ENCODE results near the gene GADL1.

The GADL1 gene

GRCh38 chr3:30719536-30719935, 174.9 kb downstream of the GADL1 start:
- no peak for DNase-seq

DNA sequence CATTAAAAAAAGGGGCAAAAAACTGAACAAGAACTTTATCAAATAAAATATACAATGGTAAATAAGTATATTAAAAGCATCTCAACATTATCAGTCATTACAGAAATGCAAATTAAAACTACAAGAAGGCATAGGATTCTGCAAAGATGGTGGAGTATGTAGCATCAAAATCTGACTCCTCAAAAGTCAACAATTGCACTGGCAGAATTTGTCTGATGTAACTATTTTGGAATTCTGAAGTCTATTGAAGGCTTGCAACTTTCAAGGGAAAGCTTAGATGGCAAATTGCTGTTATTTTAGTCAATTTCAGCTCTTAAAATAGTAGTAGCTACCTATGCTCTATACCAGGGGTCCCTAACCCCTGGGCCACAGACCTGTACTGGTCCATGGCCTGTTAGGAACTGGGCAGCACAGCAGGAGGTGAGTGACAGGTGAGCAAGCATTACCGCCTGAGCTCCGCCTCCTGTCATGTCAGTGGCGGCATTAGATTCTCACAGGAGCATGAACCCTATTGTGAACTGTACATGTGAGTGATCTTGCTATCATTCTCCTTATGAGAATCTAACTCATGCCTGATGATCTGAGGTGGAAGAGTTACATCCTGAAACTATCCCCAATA, 180.5 kb downstream of the GADL1 start:
- no peak for DNase-seq

- DNase-seq: no peak
Measured at GRCh38 chr3:30712991-30713390, 181.5 kb downstream of the GADL1 start.

DNA sequence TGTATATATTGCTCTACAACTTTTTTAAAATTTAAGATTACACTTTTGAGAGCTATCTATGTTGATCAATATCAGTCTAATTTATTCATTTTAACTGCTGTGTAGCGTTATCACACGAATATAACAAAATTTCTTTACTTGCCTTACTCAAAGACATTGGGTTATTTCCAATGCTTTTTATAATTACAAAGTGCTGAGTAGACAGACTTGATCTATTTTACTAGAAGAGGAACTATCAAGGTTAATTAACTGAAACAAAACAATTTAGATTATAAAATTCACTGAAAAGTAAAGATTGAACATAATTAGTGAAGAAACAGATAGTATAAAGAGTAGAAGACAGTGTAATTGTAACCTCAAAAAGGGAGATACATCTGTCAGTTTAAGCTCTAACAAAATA, 182.6 kb downstream of the GADL1 start:
- no peak for DNase-seq

- DNase-seq: no peak
Measured at GRCh38 chr3:30711151-30711550, 183.3 kb downstream of the GADL1 start.

GRCh38 chr3:30710017-30710416, 184.4 kb downstream of the GADL1 start:
- DNase-seq: no peak

GRCh38 chr3:30708472-30708871, 186.0 kb downstream of the GADL1 start:
- DNase-seq: no peak

DNA sequence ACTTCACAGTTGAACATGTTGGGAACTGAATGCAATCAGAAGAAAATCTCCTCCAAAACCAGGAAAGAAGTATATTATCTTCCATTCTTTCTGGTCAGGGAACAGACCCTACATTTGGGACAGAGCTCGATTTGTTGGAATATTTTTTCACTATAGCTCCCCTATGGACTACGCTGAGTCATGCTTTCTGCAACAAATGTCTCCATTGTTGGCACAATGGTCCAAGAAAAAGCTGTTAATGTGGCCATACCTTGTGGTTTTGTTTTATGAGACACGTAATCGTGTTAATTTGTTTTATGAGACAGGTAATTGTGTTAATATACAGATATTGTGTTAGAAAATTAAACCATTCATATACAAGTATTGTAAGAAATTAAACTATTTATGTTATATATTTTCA, 186.6 kb downstream of the GADL1 start:
- DNase-seq: no peak

DNA sequence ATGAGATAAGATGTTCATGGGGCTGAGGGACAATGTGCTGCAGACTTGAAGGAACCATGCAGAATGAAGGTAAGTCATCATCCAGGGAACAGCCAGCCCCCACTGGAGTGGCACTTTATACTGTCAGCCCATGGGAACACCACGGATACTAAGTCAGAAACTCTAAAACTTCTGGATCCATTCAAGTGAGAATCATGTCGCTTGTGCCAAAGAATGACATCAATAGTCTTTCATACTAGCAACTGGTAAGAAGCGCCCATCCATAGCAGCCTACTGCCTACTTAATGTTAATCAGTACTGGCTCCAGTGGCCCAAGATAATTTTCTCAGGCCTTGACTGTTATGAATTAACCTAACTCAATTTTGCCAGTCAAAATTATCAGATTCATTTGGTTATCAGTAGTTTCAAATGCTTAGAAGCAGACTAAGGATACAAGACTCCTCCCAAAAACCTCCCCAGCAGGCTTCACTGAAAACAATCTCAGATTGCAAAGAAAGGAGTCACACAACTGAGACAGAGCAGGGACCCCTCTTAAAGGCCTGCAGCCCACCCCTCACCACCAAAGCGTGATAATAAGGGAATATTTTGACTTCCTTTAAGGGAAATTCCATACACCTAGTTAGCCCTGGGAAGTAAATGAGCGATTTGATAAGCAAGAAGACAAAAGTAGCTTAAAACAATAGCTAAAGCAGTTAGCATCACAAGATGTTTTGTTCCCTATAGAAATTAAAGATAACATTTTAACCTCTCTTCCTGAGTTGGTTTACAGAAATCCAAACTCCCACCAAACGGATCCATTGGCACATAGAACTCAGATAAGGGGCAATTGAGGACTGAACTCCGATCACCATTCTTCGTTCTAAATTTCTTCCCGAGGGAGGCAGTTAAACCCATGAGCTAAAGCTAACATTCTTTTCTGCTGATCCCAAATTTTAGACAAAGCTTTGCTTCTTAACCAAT, 189.2 kb downstream of the GADL1 start:
- DNase-seq: no peak

- DNase-seq: no peak
Measured at GRCh38 chr3:30702828-30703397, 191.5 kb downstream of the GADL1 start.

DNA sequence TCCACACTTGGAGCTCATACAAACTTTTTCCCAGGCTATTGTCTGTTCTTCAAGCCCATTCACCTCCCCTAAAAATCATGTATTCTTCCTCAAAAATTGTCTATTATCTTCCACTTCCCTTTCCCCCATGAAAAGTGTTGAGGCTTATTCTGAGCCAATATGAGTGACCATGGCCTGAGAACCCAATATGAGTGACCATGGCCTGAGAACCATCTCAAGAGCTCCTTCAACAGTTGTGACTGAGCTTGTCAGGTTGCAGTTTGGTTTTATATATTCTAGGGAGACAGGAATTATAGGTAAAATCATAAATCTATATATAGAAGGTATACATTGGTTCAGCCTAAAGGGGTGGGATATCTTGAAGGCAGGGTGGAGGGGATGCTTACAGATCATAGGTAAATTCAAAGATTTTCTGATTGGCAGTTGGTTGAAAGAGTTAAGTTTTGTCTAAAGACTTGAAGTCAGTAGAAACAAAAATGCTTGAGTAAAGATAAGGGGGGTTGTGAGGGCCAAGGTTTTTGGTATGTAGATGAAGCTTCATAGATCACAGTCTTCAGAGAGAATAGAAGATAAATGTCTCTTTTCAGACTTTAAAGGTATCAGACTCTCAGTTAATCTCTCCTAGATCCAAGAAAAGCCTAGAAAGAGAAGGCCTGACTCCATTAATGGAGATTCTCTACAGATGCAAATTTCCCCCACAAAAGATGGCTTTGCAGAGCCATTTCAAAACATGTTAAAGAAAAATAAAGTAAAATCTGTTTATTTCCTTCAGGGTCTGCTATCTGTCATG, 192.2 kb downstream of the GADL1 start:
- DNase-seq: no peak

DNA sequence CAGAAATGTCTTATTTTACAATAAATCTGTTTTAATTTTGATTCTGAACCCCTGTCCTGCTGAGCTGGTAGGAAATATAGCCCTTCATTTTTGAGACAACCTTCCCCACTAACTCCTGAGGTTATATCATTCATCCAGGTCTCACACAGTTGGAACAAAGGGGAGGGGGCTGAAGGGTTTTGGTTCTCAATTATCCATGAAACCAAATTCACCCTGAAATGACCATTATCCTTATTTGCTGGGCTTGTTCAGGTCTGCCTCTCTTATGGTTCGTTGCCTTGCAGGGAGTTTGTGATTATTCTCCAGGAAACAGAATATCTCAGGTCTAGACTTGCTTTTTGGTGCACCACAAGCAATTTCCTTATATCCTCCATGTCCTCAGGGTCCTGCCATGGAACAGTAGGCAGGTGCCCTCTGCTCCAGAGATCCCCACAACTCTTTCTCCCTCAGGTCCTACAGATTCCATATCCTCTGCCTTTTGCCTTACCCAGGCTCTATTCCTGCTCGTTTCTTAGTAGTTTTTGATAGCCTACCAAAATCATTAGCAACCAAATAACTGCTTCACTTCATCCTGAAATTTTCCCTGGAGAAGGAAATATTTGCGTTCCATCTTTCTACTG, 193.6 kb downstream of the GADL1 start:
- DNase-seq: no peak

DNA sequence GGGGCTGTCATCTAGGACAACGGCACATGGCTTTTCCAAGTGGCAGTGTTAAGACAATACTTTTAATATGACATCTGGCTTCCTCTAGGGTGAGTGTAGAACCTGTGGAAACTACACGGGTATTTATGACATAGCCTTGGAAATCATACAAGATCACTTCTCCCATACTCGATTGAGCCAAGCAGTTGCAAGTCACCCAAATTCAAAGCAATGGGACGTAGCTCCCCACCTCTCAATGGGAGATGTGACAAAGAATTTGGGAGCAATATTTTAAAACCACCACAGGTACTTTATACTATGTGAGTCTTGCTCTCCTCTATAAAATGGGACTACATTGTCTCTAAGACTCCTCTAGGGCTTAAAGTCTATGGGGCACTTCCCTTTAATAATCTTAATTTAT, 194.5 kb downstream of the GADL1 start:
- no peak for DNase-seq

GRCh38 chr3:30698549-30698948, 195.9 kb downstream of the GADL1 start:
- no peak for DNase-seq

DNA sequence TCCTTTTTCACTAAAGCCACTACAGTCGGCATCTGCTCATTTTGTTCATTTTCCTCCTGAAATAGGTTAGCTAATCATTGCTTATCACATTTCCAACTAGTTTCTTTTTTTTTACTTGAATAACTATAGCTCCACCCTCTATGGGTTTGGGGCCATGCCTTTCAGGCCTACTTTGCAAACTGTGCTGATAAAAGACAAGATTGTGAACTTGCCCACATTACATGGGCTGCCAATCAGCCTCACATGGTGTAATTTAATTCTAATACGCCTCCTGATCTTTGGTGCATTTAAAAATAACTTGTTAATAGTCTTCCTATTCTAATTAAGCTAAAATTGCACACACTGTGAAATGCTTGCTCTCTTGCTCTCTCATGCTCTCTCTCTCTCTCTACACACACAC, 197.6 kb downstream of the GADL1 start:
- DNase-seq: no peak

DNA sequence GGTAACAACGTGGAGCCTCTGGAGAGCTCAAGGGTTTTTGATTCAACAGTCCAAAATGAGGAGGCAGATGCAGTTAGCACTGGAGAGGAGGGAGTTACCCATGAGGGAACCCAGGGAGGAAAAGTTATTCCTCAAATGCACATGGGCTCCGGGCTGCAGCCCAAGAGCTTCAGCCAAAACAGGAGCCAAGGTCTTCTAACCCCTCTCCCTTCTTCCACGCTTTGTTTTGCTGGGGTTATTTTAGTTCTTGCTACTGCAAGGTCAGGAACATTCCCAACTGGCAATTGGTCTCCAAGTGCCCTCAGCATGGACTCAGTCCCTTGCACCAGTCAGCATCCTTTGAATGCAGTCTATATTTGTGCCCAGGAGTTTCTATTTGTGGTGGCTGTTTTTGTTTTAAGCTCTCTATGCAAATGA, 198.1 kb downstream of the GADL1 start:
- no peak for DNase-seq

DNA sequence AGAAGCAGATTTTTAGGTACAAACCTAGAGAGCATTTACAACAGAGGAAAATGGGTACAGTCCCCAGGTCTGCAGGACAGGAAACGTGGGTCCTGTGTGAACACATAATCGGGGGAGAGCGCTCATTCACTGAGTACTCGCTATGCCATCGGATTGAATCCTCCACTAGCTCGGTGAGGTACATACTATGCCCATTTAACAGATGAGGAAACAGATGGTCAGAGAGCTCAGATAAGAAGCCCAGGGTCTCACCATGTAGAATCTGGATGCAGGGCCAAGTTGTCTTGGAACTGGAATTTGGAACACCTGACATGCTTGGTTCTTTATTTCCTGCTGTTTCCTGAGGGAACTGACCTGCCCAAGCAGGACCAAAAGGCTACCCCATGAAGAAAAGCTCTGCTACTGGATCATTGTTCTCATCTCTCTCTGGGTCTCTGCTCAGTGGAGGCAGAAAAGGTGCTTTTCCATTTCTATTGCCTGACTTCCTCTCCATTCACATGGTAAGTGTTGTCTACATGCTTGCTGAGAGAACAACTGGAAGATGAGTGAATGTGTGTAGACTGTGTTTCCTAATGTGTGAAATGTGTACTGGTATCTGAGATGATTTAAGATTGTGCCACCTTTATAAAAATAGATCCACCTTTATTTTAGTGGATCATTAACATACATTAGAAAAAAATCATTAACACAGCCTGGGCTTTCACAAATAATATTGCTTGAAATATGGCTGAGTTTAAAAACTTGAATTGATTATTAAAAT, 199.0 kb downstream of the GADL1 start:
- DNase-seq: no peak

DNA sequence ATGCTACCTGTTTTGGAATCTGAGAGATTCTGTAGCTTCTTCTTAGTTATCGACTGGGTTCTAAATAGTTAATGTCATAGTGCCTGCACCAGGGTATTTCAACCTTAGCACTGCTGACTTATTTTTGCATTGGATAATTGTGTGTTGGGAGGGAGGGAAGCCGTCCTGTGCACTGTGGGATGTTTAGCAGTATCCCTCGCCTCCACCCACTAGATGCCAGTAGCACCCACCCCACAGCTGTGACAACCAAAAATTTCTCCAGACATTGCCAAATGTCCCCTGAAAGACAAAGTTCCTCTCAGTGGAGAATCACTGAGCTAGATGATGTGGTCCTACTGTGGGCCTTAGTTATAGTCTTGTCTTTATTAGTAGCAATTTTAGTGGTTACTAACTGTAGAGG, 199.8 kb downstream of the GADL1 start:
- no peak for DNase-seq

- no peak for DNase-seq
Measured at GRCh38 chr3:30694148-30694547, 200.3 kb downstream of the GADL1 start.

- DNase-seq: no peak
Measured at GRCh38 chr3:30693470-30694120, 200.9 kb downstream of the GADL1 start.

DNA sequence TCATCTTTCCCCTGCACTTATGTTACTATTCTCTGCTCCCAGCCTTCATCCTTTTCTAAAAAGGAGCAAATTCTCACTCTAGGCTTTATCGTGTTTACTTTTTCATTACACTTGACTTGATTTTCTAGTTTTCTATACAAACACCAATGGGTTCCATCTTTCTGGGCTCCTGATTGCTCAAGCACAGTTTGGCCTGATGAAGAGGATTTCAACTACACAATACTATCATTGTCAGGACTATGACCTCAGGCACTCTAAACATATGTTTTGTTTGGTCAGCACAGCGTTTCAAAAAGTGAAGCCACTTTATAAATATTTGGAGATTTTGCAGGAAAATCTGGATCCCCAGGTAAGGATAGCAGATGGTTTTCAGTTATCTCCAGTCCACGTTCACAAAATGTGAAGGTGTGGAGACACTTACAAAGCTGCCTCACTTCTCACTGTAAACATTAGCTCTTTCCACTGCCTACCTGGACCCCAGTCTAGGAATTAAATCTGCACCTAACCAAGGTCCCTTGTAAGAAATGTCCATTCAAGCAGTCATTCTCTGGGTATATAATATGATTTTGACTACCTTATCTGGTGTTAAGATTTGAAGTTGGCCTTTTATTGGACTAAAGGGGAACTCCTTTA, 201.8 kb downstream of the GADL1 start:
- DNase-seq: no peak

All from cerebellar nuclear complex (tissue), 1 donor.